Fibroblast of the aortic adventitia (primary cell): Measurements from ENCODE around the gene POLL. TPM values are rescaled to one million over a fixed set of nuclear protein-coding genes. Genes with fewer than 3 reads are reported as not detected.

Experiments
- DNase-seq: peaks from one replicate; pipeline ENCODE4 v3.0.0-alpha.2; 2010; ENCODE audit warnings: low read depth
- H3K4me3 ChIP-seq: 2 replicates; pipeline ENCODE4 v1.5.1; 2011; ENCODE audit warnings: low read depth, mild to moderate bottlenecking, control low read depth, low read length, moderate library complexity
- CTCF ChIP-seq: IDR thresholded peaks from 2 replicates; pipeline ENCODE4 v1.5.1; 2011; ENCODE audit warnings: mild to moderate bottlenecking, low read length, control low read depth, inconsistent platforms; ENCODE audit not compliant: insufficient read depth
- total RNA-seq: library from RNA; depleted of rRNA; stranded (reverse); fragments of >200 nt; gene quantifications from 2 replicates; pipeline ENCODE4 v1.2.3, GENCODE V29; 2012; ENCODE audit warnings: low replicate concordance

The POLL gene
- total RNA-seq, 1 donor: 11.1 TPM

GRCh38 chr10:101558671-101559595, 29.1 kb downstream of the POLL start:
- TF ChIP-seq CTCF: no peak

GRCh38 chr10:101558204-101558603, 29.9 kb downstream of the POLL start:
- TF ChIP-seq CTCF: no peak
- peak; percentile 31 for DNase-seq
- no peak overlapping the region for H3K4me3 ChIP-seq

More at GRCh38 chr10:101558671-101559595, 29.1 kb downstream of the POLL start:
- H3K4me3 ChIP-seq: no peak overlapping the region
- no peak for DNase-seq

GRCh38 chr10:101557541-101557940, 30.5 kb downstream of the POLL start:
- TF ChIP-seq CTCF: no peak
- no peak overlapping the region for H3K4me3 ChIP-seq
- no peak for DNase-seq

- no peak for TF ChIP-seq CTCF
- H3K4me3 ChIP-seq: no peak overlapping the region
- DNase-seq: no peak
Measured at GRCh38 chr10:101552442-101552841, 35.6 kb downstream of the POLL start.

- no peak for TF ChIP-seq CTCF
- H3K4me3 ChIP-seq: no peak overlapping the region
Measured at GRCh38 chr10:101550965-101551364, 37.1 kb downstream of the POLL start.

GRCh38 chr10:101545898-101546297, 42.2 kb downstream of the POLL start:
- DNase-seq: no peak
- no peak for TF ChIP-seq CTCF

More at GRCh38 chr10:101550965-101551364, 37.1 kb downstream of the POLL start:
- no peak for DNase-seq

GRCh38 chr10:101538446-101538845, 49.6 kb downstream of the POLL start:
- DNase-seq: no peak
- TF ChIP-seq CTCF: no peak
- no peak overlapping the region for H3K4me3 ChIP-seq

More at GRCh38 chr10:101545898-101546297, 42.2 kb downstream of the POLL start:
- H3K4me3 ChIP-seq: no peak overlapping the region
